ENCODE results near the gene MINDY4.

The MINDY4 gene

DNA sequence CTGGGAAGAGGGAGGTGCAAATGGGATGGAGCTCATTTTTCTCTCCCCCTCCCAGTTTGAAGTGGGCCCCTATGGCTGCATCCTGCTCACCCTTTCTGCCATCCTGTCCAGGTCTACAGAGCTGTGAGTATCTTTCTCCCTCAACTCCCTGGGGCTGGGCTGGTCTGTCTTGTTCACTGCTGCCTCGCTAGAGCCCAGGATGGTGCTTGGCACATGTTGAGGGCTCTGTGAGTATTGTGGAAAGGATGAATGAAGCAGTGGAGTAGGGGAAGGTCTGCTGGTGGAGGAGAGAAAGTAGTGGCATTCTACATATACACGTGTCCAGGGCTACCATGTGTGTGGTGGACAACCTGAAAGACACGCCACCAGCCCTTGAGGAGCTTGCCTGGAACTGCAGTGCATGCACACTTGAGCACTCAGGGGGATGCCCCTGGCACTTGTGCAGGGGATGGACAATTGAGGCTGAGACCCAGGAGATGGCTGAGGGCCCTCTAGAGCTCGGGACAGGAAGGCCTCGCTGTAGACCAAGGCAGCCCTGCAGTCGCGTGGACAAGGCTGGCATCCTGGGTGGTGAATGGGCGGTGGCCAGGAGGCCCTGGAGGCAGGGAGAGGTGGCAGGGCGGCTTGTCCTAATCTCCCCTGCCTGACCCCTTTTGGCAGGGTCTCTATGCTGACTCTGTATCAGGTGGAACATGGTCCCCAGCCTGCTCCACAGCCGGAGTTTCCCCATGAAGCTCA, 88.2 kb downstream of the MINDY4 start:
- TF ChIP-seq, protein P1, sequence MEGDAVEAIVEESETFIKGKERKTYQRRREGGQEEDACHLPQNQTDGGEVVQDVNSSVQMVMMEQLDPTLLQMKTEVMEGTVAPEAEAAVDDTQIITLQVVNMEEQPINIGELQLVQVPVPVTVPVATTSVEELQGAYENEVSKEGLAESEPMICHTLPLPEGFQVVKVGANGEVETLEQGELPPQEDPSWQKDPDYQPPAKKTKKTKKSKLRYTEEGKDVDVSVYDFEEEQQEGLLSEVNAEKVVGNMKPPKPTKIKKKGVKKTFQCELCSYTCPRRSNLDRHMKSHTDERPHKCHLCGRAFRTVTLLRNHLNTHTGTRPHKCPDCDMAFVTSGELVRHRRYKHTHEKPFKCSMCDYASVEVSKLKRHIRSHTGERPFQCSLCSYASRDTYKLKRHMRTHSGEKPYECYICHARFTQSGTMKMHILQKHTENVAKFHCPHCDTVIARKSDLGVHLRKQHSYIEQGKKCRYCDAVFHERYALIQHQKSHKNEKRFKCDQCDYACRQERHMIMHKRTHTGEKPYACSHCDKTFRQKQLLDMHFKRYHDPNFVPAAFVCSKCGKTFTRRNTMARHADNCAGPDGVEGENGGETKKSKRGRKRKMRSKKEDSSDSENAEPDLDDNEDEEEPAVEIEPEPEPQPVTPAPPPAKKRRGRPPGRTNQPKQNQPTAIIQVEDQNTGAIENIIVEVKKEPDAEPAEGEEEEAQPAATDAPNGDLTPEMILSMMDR (IDR thresholded peaks at IDR 0.05; ENCODE audit: insufficient read depth, low read depth, low read length, missing control alignments), result no peak
- H3K4me3 ChIP-seq (ENCODE audit: low read depth, low read length), result no peak overlapping the region
- no peak for DNase-seq (ENCODE audit: low read depth)

DNA sequence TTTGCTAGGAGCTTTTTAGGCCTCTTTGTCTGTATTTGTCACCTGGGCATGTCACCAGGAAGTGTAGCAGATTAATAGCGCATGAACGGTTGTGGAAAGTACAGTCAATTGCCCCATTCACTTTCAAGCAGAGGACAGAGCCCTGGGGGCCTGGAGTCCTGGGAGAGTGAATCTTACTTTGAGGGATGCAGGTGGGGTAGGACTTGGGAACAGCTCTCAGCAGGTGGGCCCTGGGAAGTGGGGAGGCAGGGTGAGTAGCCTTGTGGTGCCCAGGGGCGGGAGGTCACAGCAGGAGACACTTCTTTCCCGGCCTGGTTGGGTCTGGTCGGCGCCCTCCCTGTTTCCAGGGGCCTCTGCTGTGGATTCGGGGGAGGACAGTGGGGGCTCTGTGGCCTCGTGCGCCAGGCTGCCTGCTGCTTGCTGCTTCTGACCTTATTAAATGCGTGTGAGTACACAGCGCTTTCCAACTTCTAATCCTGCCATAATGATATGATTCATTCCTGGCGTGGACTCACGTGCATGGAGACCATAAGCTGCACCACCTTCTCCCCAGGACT, 88.8 kb downstream of the MINDY4 start:
- TF ChIP-seq, protein P1 (IDR thresholded peaks at IDR 0.05; ENCODE audit: insufficient read depth, low read depth, low read length, missing control alignments), result no peak
- H3K4me3 ChIP-seq (ENCODE audit: low read depth, low read length), result no peak overlapping the region
- no peak for DNase-seq (ENCODE audit: low read depth)

DNA sequence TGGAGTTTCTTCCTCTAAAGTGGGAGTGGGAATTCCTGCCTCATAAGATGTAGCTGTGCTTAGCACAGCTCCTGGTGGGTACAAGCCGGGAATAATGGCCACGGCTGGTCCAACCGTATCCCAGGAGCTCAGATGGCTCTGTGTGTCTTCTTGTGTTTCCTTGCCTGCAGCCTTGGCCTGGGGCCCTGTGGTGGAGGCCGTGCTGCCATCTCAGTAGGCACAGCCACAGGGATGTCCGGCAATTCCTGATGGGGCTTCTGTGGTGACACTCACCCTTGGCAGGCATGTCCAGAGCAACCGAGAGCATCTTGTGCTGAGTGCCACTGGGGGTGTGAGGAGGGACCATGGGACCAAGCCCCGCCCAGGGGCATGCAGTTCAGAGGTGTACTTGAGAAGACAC, 90.4 kb downstream of the MINDY4 start:
- no peak for DNase-seq (ENCODE audit: low read depth)
- no peak overlapping the region for H3K4me3 ChIP-seq (ENCODE audit: low read depth, low read length)
- TF ChIP-seq, protein P1 (IDR thresholded peaks at IDR 0.05; ENCODE audit: insufficient read depth, low read depth, low read length, missing control alignments), result no peak

DNA sequence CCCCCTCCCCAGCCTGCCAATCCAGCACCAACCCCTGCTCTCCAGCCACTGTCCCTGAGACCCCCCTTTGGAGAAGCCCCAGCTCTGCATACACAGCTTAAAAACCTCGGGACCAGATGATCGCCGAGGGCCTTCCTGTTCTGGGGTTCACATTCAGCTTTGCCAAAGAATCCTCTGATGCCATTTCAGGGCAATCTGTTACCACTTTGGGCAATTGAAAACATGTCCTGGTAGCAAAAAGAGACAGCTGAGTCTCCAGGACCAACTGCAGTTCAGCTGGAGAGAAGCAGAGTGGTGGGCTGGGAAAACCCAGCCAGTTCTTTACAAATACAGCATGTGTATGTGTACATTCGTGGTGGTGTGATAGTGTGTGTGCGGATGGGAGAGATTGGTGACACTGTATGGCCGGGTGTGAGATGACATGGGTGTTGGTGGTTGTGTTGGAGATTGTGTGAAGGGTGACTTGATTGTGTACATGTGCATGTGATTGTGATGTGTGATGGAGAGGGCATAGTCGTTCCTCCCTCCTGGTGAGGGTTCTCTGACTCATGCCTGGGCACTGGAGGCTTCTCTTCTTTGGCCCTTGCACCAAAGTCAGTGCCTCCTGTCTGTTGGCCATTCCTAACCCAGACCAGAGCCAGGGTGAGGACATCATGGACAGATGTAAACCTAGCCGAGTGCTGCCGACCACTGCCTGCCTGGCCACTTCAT, 91.9 kb downstream of the MINDY4 start:
- H3K4me3 ChIP-seq (ENCODE audit: low read depth, low read length), result no peak overlapping the region
- TF ChIP-seq, protein P1 (IDR thresholded peaks at IDR 0.05; ENCODE audit: insufficient read depth, low read depth, low read length, missing control alignments), result no peak
- DNase-seq (ENCODE audit: low read depth), result no peak

DNA sequence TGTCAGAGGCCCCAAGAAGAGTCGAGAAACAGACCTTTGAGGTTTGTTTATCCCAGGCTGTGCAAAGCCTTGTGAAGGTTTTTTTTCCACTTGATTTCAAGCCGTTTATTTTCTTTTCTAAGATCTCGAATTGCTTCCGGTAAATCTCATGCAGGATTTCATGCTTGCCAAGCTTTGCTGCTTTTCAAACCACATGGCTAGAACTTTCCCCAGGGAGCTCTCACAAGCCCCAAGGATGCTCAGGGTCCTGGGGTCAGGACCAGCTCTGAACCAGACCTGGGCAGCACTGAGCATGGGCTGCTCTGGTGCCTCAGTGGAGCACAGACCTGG, 92.5 kb downstream of the MINDY4 start:
- TF ChIP-seq, protein P1 (IDR thresholded peaks at IDR 0.05; ENCODE audit: insufficient read depth, low read depth, low read length, missing control alignments), result no peak
- no peak overlapping the region for H3K4me3 ChIP-seq (ENCODE audit: low read depth, low read length)
- DNase-seq (ENCODE audit: low read depth), result no peak

DNA sequence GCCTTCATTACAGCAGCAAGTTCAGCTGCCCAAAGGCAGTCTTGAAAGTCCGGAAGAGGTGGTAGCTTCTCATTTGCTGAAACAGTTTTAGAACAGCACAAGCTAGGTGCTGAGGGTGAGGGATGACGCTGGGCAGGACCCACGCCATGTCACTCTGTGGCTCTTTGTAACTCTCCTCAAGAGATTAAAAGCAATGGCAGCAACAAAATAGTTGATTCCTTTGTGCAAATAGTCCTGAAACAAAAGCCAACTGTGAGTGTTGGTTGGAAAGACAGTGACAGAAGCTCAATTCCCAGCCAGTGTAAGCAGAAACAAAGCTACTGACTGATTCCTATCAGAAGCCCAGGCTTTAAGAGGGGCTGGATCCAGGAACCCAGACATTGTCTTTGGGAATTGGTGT, 92.9 kb downstream of the MINDY4 start:
- no peak overlapping the region for H3K4me3 ChIP-seq (ENCODE audit: low read depth, low read length)
- TF ChIP-seq, protein P1 (IDR thresholded peaks at IDR 0.05; ENCODE audit: insufficient read depth, low read depth, low read length, missing control alignments), result no peak
- no peak for DNase-seq (ENCODE audit: low read depth)

All from GM12865 (cell line).